ENCODE data around the gene SACM1L.

DNA sequence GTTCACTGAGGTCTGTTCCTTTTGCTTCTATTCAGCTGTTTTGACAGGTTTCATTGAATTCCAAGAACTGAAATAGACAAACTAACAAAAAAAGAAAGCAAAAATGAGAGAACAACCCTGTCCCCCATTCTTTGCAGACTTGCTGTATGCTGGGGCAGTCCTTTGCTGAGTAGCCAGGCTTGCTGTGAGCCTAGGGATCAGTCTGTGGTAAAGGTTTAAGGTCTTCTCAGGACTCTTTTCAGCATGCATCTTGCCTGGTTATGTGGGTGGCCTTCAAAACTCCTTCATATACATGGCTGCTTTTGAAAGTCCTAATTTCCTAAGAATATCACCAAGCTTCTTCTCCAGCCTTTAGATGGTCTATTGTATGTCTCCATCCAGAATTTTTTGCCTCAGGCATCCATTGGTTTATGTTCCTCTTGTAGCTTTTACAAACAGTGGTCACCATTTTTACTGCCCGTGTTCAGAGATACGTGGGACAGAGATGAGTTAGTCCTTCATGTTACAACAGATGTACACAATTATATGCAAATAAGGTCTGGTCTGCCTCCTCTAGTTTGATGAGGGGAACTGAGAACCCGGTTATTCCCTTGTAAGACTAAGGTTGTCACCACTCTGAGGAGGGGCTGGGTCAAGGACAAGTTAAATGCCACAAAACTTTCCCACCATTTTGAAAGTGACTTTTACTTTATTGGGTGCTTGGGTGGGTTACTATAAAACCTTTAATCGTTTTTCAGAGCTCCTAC is 41.4 kb downstream of the SACM1L start:
- TF ChIP-seq POLR2AphosphoS5 (IDR thresholded peaks at IDR 0.05; ENCODE audit: borderline replicate concordance, low read depth, low read length) (no peak), EZH2 (IDR thresholded peaks at IDR 0.05) (no peak)
